OCI-LY7 (cell line): ENCODE results near the gene COPS8.

Experiments
- EZH2phosphoT487 ChIP-seq: fragments of 200-600 bp; sonication (generic); IDR thresholded peaks from 2 replicates; pipeline ENCODE4 v1.6.1; 2018; ENCODE audit warnings: low read depth, borderline replicate concordance, mild to moderate bottlenecking, mixed run types, antibody characterized with exemption, low read length, moderate library complexity, mixed read lengths
- TF ChIP-seq, protein P1 (sequence below): fragments of 200-600 bp; sonication (generic); conservative IDR thresholded peaks from 2 replicates; pipeline ENCODE4 v1.5.1; 2014; ENCODE audit warnings: mild to moderate bottlenecking, antibody characterized with exemption, low read length, moderate library complexity, mixed read lengths

GRCh38 chr2:237140689-237141285 lies 55.1 kb downstream of the COPS8 start:
- TF ChIP-seq, protein P1, sequence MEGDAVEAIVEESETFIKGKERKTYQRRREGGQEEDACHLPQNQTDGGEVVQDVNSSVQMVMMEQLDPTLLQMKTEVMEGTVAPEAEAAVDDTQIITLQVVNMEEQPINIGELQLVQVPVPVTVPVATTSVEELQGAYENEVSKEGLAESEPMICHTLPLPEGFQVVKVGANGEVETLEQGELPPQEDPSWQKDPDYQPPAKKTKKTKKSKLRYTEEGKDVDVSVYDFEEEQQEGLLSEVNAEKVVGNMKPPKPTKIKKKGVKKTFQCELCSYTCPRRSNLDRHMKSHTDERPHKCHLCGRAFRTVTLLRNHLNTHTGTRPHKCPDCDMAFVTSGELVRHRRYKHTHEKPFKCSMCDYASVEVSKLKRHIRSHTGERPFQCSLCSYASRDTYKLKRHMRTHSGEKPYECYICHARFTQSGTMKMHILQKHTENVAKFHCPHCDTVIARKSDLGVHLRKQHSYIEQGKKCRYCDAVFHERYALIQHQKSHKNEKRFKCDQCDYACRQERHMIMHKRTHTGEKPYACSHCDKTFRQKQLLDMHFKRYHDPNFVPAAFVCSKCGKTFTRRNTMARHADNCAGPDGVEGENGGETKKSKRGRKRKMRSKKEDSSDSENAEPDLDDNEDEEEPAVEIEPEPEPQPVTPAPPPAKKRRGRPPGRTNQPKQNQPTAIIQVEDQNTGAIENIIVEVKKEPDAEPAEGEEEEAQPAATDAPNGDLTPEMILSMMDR, result no peak
- TF ChIP-seq EZH2phosphoT487, result no peak
